HepG2 (cell line): Measurements from ENCODE around the gene AKAP7. TPM values are rescaled to one million over a fixed set of nuclear protein-coding genes. Genes with fewer than 3 reads are reported as not detected.

Experiments
- ATAC-seq: fragments of 200-7000 bp; cut with Tn5 transposase; 3 replicates; pipeline ENCODE4 v1.9.1; 2020; ENCODE audit warnings: mild to moderate bottlenecking, moderate library complexity
- BruUV-seq: library from RNA; stranded (reverse); fragments of 400-500 nt; replicated peaks from 2 replicates; lab custom pipeline; 2021; lab: Mats Ljungman, UMichigan
- CTCF ChIA-PET: fragments of 300-600 bp; formaldehyde crosslinking; extraction: SDS; loops from one replicate; lab custom pipeline; 2021; ENCODE audit warnings: low total read pairs, inconsistent platforms, low intra/inter-chr PET ratio; lab: Yijun Ruan, JAX
- POLR2A ChIA-PET: fragments of 350-600 bp; sonication (Branson Sonifier 250); formaldehyde crosslinking; loops from one replicate; lab custom pipeline; 2020; ENCODE audit warnings: antibody characterized with exemption, inconsistent platforms; lab: Yijun Ruan, JAX
- DNase-seq: peaks from one replicate; pipeline ENCODE4 v3.0.0-alpha.2; 2015; ENCODE audit warnings: low spot score
- FAIRE-seq: peaks from 3 replicates; lab custom pipeline; 2011; peaks lifted over from hg19 to GRCh38; lab: Jason Lieb, UNC
- H2AFZ ChIP-seq: one replicate; pipeline ENCODE4 v1.6.1; 2011; ENCODE audit warnings: low read length, inconsistent platforms
- H3K27ac ChIP-seq: fragments of 300-600 bp; 3 replicates; pipeline ENCODE4 v1.8.0; 2011; ENCODE audit warnings: mixed run types, mild to moderate bottlenecking, mixed read lengths, low read length, inconsistent platforms; ENCODE audit not compliant: insufficient read depth; ENCODE audit errors: extremely low read length
- H3K27me3 ChIP-seq, 2 experiments: fragments of 200-600 bp in 1 of 2; 2 replicates in 1 of 2; 3 replicates in 1 of 2; pipeline versions ENCODE4 v1.6.0 to v1.8.0; 2011; ENCODE audit warnings: low read length in 2 of 2, mild to moderate bottlenecking in 2 of 2, moderate library complexity in 2 of 2, inconsistent platforms in 1 of 2; ENCODE audit not compliant: insufficient read depth in 2 of 2, control insufficient read depth in 1 of 2
- H3K36me3 ChIP-seq, 2 experiments: fragments of 200-600 bp in 1 of 2; replicated peaks in 1 of 2; 2 replicates in 1 of 2; 3 replicates in 1 of 2; pipeline versions ENCODE4 v1.5.1 to v1.8.0; 2011; ENCODE audit warnings: low read length in 2 of 2, inconsistent platforms in 1 of 2; ENCODE audit not compliant: insufficient read depth in 2 of 2, control insufficient read depth in 1 of 2
- H3K4me1 ChIP-seq: 2 replicates; pipeline ENCODE4 v1.5.1; 2012; ENCODE audit warnings: low read length, inconsistent platforms; ENCODE audit not compliant: insufficient read depth
- H3K4me2 ChIP-seq: 2 replicates; pipeline ENCODE4 v1.6.0; 2011; ENCODE audit warnings: low read depth, low read length, inconsistent platforms
- H3K4me3 ChIP-seq, 3 experiments: fragments of 200-600 bp in 1 of 3; sonication (generic), shearing (Covaris generic) in 1 of 3; replicated peaks in 1 of 3; 2 replicates each; pipeline ENCODE4 v1.5.1; 2011 to 2016; ENCODE audit warnings: low read length in 3 of 3, inconsistent platforms in 2 of 3, low read depth in 2 of 3, mild to moderate bottlenecking in 2 of 3, control low read depth in 1 of 3, mixed read lengths in 1 of 3; ENCODE audit not compliant: insufficient read depth in 1 of 3
- H3K79me2 ChIP-seq: one replicate; pipeline ENCODE4 v1.6.1; 2011; ENCODE audit warnings: low read length, inconsistent platforms; ENCODE audit not compliant: insufficient read depth
- H3K9ac ChIP-seq: 2 replicates; pipeline ENCODE4 v1.6.0; 2011; ENCODE audit warnings: mild to moderate bottlenecking, low read depth, low read length, inconsistent platforms; ENCODE audit not compliant: insufficient read depth
- H3K9me3 ChIP-seq: 2 replicates; pipeline ENCODE4 v1.5.1; 2012; ENCODE audit warnings: mild to moderate bottlenecking, low read length
- H4K20me1 ChIP-seq: 2 replicates; pipeline ENCODE4 v1.6.0; 2011; ENCODE audit warnings: inconsistent platforms, mild to moderate bottlenecking, low read length, moderate library complexity; ENCODE audit not compliant: insufficient read depth
- CBX2 ChIP-seq, 2 experiments: fragments of 200-600 bp in 1 of 2; sonication (generic); formaldehyde crosslinking in 1 of 2; IDR thresholded peaks; 2 replicates each; pipeline versions ENCODE4 v1.7.0 to v1.8.1; 2018 to 2022; ENCODE audit warnings: low read depth in 2 of 2, low read length in 1 of 2, mild to moderate bottlenecking in 1 of 2, missing genetic modification reagents in 1 of 2
- NCOA5 ChIP-seq: sonication (generic); formaldehyde crosslinking; IDR thresholded peaks from 2 replicates; pipeline ENCODE4 v1.4.0; 2020; ENCODE audit warnings: missing genetic modification reagents
- NFE2 ChIP-seq: sonication (generic); formaldehyde crosslinking; IDR thresholded peaks from 2 replicates; pipeline ENCODE4 v1.4.0; 2020; ENCODE audit warnings: missing genetic modification reagents
- NFYC ChIP-seq: IDR thresholded peaks from 2 replicates; pipeline ENCODE4 v1.6.1; 2016; ENCODE audit warnings: missing genetic modification reagents, missing compliant biosample characterization
- STAT5B ChIP-seq: sonication (generic); formaldehyde crosslinking; IDR thresholded peaks from 2 replicates; pipeline ENCODE4 v1.4.0; 2020; ENCODE audit warnings: missing genetic modification reagents
- ZNF160 ChIP-seq: sonication (generic); formaldehyde crosslinking; IDR thresholded peaks from 2 replicates; pipeline ENCODE4 v1.8.0; 2022; ENCODE audit warnings: mild to moderate bottlenecking, inconsistent platforms, missing genetic modification reagents
- ZNF256 ChIP-seq: sonication (generic); formaldehyde crosslinking; conservative IDR thresholded peaks from 2 replicates; pipeline ENCODE4 v1.4.0; 2020; ENCODE audit warnings: missing genetic modification reagents
- ZNF619 ChIP-seq: sonication (generic); formaldehyde crosslinking; IDR thresholded peaks from 2 replicates; pipeline ENCODE4 v1.4.0; 2020; ENCODE audit warnings: mild to moderate bottlenecking, missing genetic modification reagents
- WGBS: methylation state at CpG from one replicate; pipeline ENCODE4 v1.1.6; 2017; ENCODE audit warnings: low lambda C conversion rate; 5-methylcytosine and 5-hydroxymethylcytosine counted together
- in situ Hi-C: cut with HindIII; loops from 2 replicates; pipeline ENCODE4 v1.10.0; 2017; ENCODE audit warnings: low pct_unique_long_range_greater_than_20kb; ENCODE audit not compliant: extremely low pct_ligation_motif_present
- intact Hi-C: fragments of 100-400 bp; cut with micrococcal nuclease; formaldehyde crosslinking; loops from one replicate; pipeline ENCODE4 v1.10.0; 2022; ENCODE audit not compliant: unreplicated experiment
- polyA plus RNA-seq, 8 experiments: library from polyadenylated mRNA; depleted of rRNA in 3 of 8; stranded (reverse) in 7 of 8; unstranded in 1 of 8; fragments of >200 nt; fragmentation: Illumina TruSeq in 4 of 8; extraction: Trizol in 4 of 8; gene quantifications; 2 replicates each; pipeline versions ENCODE4 v1.2.1 to v1.2.3, GENCODE V29; 2011 to 2016; ENCODE audit warnings: low read depth in 4 of 8, missing spikeins in 1 of 8, mixed read lengths in 1 of 8; ENCODE audit not compliant: insufficient read depth in 1 of 8
- total RNA-seq, 5 experiments: library from RNA; depleted of rRNA; stranded (reverse); fragments of >200 nt; fragmentation: Illumina TruSeq; extraction: Trizol; gene quantifications; 2 replicates each; pipeline ENCODE4 v1.2.3, GENCODE V29; 2016; ENCODE audit warnings: low read depth in 1 of 5
- TF ChIP-seq, protein P1 (sequence below): sonication (generic); formaldehyde crosslinking; IDR thresholded peaks from 2 replicates; pipeline ENCODE4 v1.8.0; 2022; ENCODE audit warnings: missing genetic modification reagents, mild to moderate bottlenecking, inconsistent platforms, borderline replicate concordance

AKAP7 gene
- total and polyA plus RNA-seq, 2 of the 13 experiments (the other 11 are each of a cell fraction or from before 2014, with no cell fraction given) = 3.6 to 11.7 TPM

DNA sequence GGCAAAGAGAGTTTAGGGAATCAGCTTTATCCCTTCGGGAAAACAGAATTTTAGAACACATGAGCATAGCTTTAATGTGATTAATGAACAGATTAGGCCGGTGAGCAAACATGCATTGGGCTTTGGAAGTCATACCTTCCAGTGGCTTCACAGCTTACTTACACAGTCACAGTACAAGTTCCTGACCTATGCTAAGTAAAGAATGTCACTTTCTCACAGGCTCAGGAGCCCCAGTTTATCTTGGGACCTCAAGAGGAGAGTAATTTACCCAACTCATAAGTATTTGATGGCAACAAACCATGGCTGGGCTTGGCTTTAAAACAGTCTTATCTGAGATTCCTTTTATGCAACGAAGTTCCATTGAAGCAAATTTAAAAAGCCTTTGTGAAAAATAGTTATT is 195.9 kb downstream of the AKAP7 start:
- no peak for FAIRE-seq
- Histone ChIP-seq H3K4me2 (no peak overlapping the region), H3K79me2 (no peaks in the 10 kb centered on the region), H2AFZ (no peak overlapping the region), H3K9me3 (no peaks in the 10 kb centered on the region), H4K20me1 (no peaks in the 10 kb centered on the region), H3K4me1 (no peaks in the 10 kb centered on the region), H3K27me3 (no peaks in the 10 kb centered on the region), H3K4me3 (no peak overlapping the region), H3K36me3 (no peaks in the 10 kb centered on the region), H3K27ac (no peak overlapping the region), H3K9ac (no peak overlapping the region)
- in situ Hi-C loops (no loop called here), intact Hi-C loops (no loop called here)
- CTCF ChIA-PET = no interaction called here
- no peak for ATAC-seq
- 3% methylated on average over 3 of the region's 3 CpGs for WGBS
- DNase-seq = no peak
- no TSS peak for BruUV-seq
- POLR2A ChIA-PET = no interaction called here
- TF ChIP-seq NFE2 = no peak
- TF ChIP-seq STAT5B (CRISPR knock-in tag) = no peak
- TF ChIP-seq, protein P1, sequence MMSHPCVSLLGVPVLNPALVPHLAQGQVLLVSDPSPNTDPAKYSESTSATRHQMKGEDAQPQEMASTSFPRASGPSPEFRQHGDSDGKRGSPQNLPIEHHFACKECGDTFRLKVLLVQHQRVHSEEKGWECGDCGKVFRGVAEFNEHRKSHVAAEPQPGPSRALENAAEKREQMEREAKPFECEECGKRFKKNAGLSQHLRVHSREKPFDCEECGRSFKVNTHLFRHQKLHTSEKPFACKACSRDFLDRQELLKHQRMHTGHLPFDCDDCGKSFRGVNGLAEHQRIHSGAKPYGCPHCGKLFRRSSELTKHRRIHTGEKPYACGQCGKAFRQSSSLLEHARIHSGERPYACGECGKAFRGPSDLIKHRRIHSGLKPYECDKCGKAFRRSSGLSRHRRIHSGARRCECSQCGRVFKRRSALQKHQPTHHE (CRISPR knock-in tag) = no peak
- no peak for TF ChIP-seq NFYC
- TF ChIP-seq ZNF160 (CRISPR knock-in tag) = no peak
- no peak for TF ChIP-seq NCOA5
- no peak for TF ChIP-seq ZNF256 (CRISPR knock-in tag)
- TF ChIP-seq CBX2 (IDR thresholded peaks at IDR 0.05; ENCODE audit: low read depth, low read length) = no peak
- no peak for TF ChIP-seq CBX2 (CRISPR knock-in tag; IDR thresholded peaks at IDR 0.05; ENCODE audit: low read depth)
- TF ChIP-seq ZNF619 (CRISPR knock-in tag) = no peak
